ENCODE results near the gene PTGIR.
"Not testable (repeated sequence)": the region's sequence is repeated elsewhere in the genome, so short reads cannot be mapped to it uniquely, and the experiment has no call there.

The PTGIR gene

GRCh38 chr19:46637224-46637623, 12.3 kb upstream of the PTGIR start:
- DNase-seq: no peak

- peak; percentile 36 for DNase-seq
Measured at GRCh38 chr19:46635920-46636761, 11.3 kb upstream of the PTGIR start, which contains the start of gene GNG8. Gene GNG8 (minus strand): TSS chr19:46636202. CDS start chr19:46634682, 1,520 bp downstream.

GRCh38 chr19:46634656-46635218, 9.8 kb upstream of the PTGIR start:
- no peak for DNase-seq

DNA sequence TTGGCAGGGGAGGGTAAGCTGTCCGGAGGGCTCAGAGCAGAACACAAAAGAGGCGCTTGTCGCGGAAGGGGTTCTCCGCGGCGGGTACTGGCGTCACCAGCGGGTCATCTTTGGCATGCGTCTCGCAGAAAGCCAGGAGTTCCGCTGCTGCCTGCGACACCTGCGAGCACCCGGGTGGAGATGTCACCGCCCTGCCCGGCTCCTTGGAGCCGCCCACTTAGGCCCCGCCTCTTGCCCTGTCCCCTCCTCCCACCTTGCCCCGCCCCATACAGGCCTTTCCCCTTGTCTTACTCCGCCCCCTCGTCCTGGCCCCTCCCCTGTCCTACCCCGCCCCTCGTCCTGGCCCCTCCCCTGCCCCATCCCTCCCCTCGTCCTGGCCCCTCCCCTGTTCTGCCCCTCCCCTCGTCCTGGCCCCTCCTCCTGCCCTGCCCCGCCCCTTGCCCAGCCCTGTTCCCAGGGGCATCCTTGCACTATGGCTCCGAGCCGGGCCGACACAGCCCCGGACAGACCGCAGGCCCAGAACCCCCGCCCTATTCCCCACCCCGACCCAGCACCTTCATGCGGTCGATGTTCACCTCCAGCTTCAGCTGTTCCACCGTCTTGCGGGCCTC, 9.3 kb upstream of the PTGIR start:
- DNase-seq: peak; percentile 96

GRCh38 chr19:46633130-46633529, 8.2 kb upstream of the PTGIR start:
- no peak for DNase-seq

DNA sequence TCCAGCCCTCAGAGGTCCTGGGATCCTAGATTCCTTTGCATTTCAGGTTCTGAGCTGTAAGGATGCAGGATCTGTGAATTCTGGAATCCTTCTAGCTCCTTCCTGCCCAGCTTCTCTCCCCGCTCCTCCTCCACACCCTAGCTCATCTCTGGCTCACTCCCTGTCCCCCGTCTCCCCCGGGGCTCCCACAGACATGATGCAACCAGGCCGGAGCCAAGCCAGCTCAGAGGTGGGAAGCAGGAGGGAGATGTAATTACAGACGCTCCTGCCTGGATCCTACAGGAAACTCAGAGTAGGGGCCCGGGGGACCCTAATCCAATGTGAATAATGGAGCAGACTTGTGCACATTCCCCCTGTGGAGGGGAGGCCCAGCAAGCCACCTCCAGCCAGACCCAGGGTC, 6.6 kb upstream of the PTGIR start:
- no peak for DNase-seq

DNA sequence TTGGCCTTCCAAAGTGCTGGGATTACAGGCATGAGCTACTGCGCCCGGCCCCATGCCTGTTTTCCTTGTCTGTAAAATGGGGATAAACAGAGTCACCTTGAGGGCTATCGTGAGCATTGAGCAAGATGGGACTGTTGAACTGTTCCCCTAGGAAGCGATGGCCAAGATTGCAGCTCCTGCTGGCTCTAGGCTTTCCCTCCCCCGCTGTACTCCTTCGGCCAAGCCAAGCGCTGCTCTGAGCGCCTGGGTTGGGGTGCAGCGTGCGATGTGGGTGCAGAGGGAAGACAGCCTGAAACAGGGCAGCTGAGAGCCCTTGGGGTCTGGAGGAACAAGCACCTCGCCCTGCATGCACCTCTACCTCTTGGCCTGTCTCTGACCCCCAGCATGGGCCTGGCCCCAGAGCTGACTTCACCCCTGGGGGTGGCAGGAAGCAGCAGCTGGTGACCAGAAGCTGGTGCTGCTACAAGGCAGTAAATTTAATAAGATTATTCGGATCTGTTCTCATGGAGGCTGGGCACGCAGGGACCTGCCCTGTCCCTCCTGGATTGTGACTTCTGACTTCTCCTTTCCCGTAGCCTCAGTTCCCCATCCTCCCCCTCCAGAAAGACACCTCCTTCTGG, 5.8 kb upstream of the PTGIR start:
- no peak for DNase-seq

DNA sequence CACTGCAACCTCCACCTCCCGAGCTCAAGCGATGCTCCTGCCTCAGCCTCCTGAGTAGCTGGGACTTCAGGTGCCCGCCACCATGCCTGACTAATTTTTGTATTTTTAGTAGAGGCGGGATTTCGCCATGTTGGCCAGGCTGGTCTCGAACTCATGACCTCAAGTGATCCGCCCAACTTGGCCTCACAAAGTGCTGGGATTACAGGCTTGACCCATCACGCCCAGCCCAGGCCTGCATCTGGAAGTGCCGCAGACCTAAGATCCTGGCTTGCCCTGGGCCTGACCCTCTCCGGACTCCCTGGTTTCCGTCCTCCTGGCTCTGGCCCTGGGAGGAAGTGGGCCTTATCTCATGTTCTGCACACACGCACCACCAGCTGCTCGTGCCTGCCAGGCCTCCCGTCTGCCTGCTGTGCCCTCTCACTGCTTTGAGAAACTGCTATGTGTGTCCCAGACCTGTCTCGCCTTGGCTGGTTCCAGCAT, 4.7 kb upstream of the PTGIR start:
- DNase-seq: no peak

DNA sequence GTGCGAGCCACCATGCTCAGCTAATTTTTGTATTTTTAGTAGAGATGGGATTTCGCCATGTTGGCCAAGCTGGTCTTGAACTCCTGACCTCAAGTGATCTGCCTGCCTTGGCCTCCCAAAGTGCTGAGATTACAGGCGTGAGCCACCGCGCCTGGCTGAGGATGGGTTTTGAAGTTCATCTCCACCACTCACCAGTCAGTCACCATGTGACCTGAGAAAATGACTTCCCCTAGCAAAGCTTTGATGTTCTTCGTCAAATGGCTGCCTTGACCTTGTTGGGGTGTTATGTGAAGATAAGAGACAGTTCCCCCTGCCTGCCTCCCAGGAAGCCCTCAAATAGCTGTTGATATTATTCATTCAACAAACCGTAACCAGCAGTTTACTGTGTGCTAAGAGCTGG, 4.1 kb upstream of the PTGIR start:
- DNase-seq: not testable (repeated sequence)

- DNase-seq: no peak
Measured at GRCh38 chr19:46626446-46626845, 1.6 kb upstream of the PTGIR start.

GRCh38 chr19:46625731-46626130, 842 bp upstream of the PTGIR start:
- DNase-seq: no peak

DNA sequence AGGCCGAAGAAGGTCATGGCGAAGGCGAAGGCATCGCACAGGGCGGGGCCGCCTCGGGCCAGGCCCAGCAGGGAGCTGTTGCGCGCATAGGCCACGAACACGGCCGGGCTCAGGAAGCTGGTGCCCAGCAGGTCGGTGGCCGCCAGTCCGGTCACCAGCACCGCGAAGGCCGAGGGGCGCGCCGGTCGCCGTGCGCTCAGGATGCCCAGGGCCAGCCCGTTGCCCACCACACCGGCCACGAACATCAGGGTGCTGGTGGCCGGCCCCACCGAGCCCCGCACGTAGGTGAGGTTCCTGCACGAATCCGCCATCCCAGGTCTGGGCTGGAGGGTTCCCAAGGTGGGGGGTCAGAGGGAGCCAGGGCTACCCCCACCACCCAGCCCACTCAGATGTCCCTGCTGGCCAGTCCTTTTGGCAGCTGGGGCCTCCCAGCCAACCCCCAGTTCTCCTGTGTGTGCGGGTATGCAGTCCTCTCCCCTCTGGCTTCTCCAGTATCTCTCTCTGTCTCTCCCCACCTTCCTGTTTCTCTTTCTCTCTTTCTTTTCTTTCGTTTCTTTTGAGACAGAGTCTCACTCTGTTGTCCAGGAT, 880 bp downstream of the PTGIR start:
- no peak for DNase-seq

DNA sequence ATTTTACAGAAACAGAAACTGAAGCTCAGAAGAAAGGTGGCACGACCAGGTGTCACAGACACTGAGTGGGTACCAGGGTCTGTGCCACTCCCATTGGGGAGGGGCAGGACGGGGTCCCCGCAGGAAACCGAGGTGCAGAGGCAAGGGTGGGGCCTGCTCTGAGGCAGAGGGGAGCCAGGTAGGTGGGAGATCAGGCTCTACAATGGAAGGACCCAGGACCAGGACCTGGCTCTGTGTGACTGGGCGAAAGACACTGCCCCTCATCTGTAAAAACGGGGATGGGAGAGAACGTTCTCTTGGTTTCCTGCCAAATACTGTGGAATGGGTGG, 2.8 kb downstream of the PTGIR start:
- DNase-seq: no peak

DNA sequence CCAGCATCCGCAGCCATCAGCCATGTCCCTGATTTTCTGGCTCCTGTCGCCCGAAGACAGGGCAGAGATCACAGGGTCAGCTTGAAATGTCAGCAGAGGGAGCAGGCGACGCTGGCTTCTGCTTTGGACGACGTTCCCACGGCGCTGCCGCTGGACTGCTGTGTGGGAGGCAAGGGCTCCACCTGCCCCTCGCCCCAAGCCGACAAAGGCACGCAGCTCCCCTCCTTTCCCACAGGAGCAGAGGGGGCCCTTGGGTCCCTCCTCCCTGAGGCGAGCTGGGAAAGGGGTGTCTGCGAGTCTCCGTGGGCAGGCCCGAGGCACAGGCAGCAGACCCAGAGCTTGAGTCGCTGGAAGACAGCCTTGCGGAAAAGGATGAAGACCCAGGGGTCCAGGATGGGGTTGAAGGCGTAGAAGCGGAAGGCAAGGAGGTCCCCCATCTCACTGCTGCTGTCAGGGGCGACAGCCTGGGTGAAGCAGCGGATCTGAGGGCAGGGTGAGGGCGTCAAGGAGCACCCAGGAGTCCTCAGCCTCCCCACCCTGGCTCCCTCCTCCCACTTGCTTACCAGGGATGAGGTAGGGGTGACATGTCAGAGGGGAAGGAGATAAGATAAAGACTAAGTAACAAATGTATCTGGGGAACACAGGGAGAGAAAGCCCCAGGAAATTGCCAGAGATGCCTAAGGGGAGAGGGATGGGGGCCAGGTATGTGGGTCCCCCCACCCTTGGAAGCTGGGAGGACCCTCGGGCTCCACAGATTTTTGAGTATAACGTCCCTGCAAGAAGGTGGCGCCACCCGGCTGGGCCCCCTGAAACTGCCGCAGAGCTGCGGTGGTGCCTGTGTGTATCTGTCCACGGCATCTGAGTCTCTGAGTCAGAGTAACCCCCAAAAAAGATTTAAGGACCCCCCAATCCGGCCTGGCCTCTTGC, 3.4 kb downstream of the PTGIR start:
- DNase-seq: no peak

DNA sequence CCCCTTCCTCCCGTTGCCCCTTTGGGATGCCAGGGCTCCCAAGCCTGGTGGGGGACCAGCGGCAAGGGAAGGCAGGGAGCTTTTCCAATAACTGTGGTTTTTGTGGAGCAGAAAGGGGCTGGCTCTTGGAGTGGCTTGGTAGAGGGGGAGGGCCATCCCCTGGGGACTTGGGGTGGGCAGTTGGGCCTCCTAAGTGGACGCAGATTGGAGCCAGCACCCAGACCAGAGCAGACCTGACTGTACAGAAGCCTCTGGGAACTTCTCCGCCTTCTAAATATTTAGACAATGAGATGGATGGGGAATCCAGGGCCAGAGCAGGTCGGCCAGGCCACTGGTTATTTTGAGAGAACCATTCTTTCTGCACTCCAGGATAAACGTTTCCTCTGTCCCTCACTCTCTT, 4.2 kb downstream of the PTGIR start:
- no peak for DNase-seq

GRCh38 chr19:46620267-46620666, 4.6 kb downstream of the PTGIR start:
- DNase-seq: no peak

DNA sequence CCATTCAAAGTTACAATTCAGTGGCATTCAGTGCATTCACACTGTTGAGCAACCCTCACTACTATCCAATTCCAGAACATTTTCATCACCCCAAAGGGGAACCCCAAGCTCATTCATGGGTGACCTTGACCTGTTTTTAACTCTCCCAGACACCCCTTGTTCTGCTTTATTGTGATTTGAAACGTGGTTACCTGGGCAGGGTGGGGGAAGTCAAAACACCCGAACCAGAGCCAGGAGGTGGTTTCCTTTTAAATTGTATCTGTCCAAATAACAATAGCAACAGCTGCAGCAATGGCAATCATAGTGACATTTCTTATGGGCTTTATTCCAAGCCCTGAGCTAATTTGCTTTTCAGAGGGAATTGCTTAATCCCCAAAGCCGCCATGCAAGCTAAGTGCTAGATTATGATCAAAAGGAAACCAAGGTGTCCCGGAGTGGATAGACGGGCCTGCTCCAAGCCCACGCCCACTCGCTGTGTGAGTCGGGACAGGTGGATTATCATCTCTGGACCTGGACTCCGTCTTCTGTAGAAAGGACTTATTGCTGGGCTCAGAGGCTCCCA, 6.1 kb downstream of the PTGIR start:
- DNase-seq: peak; percentile 69

DNA sequence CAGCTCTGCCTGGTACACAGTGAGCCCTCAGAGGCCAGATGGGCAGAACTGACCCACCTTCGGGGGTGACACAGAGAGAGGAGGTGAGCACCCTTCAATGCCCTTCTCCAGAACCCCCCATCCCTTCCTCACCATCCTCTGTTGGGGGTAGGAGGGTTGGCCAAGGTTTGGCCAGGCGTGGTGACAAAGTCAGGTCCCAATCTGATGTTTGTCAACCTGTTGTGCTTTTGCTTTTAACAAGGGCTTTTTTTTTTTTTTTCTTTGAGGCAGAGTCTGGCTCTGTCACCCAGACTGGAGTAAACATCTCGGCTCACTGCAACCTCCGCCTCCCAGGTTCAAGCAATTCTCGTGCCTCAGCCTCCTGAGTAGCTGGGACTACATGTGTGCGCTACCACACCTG, 7.3 kb downstream of the PTGIR start:
- no peak for DNase-seq

DNA sequence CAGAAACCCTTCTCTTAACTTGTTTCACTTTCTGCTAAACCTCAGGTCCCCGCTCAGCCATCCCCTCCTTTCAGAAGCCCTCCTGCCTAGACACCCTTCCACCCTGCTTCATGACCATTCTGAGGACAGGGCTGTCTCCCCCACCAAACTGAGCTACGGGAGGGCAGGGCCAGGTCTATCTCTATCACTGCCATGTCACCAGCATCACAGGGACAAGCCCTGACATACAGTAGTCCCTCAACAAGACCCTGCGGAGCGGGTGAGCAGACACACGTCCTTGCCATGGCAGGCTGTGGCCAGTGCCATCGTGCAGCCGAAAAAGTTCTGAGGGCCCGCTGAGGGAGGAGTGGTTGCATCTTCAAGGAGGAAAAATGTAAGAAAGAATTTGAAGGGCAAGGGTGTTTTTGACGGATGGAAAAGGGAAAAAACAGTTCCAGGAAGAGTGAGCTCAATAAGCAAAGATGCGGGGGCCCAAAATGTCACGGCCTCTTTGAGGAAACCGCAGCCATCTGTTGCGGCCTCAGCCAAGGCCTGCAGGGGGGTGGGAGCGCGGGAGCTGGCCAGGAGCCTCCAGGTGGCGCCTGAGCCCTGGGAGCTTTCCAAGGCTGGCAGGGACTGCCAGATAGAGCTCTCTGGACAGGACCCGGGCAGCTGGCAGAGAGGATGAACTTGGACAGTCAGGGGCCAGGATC, 8.1 kb downstream of the PTGIR start:
- DNase-seq: no peak

DNA sequence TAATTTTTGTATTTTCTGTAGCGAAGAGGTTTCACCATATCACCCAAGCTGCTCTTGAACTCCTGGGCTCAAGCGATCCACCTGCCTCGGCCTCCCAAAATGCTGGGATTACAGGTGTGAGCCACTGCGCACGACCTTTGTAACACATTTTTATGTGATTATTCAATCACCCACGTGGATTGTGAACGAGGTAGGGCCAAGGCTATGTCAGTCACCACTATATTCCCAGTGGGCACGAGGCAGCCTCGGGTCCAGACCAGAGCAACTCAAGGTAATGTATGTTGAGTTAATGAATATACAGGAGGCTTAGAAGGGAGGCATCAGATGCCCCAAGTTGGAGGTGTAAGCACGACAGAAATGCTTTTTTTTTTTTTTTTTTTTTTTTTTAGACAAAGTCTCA, 8.9 kb downstream of the PTGIR start:
- no peak for DNase-seq

DNA sequence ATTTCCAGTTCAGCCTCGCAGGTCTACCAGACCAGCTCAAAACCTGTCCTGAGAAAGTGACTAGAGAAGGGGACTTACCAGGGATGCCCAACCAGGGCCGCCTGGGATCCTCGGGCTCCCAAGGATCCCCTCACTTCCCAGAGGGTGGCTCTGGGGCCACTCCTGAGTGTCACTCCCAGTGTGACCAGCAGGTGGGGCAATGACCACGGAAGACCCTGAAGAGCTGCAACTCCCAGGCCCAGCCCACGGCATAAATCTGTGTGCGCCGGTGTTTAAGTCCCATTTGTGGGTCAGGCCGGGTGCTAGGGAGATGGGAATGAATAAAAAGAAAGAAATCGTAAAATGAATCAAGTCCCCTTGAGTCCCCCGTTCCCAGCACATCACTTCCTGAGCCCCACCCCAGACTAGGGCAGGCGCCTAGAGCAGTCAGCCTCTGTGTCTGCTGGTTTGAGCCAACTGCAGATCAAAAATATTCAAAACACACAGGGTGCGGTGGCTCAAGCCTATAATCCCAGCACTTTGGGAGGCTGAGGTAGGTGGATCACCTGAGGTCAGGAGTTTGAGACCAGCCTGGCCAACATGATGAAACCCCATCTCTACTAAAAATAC, 10.7 kb downstream of the PTGIR start:
- DNase-seq: peak; percentile 82

Data from CD4-positive, alpha-beta T cell treated with Interleukin-17A for 1 hour (primary cell).